Measurements from ENCODE around the gene ELOVL7. TPM values are rescaled to one million over a fixed set of nuclear protein-coding genes. Genes with fewer than 3 reads are reported as not detected.

Gene ELOVL7
- total RNA-seq = 10 to 100 TPM in 2 of 6 donors, 1 to 10 TPM in 4; 1.9 to 17.7 (median 6.7) TPM

GRCh38 chr5:60843936-60844905, at the start of gene ELOVL7:
Gene ELOVL7, minus strand, starts transcription at chr5:60844269. Its CDS starts 56,872 bp downstream, at chr5:60787397.
- H3K27me3 ChIP-seq = peaks cover 0 to 6% (median 2%) of the 10 kb centered on the region in 4 donors
- 1 to 2% methylated on average over 21 to 41 of the region's 87 CpGs for WGBS, 2 donors
- H3K4me1 ChIP-seq = peaks cover 7 to 22% (median 8%) of the 10 kb centered on the region in 4 donors
- no peaks in the 10 kb centered on the region for H3K36me3 ChIP-seq
- ATAC-seq (ENCODE audit: low FRiP score in 2 of 2) (peak; percentile 85 to 95), DNase-seq (peak; percentile 84 to 95)
- peak within 1 kb of the TSS; percentile 30 to 84 (median 71) for H3K4me3 ChIP-seq
- TF ChIP-seq CTCF (IDR thresholded peaks at IDR 0.05) = peak in 3 of 6 experiments; percentile 31 to 62 (median 41)
- TF ChIP-seq EP300 (IDR thresholded peaks at IDR 0.05) = no peak
- peak in 1 of 2 donors; percentile 54 for TF ChIP-seq POLR2AphosphoS5 (IDR thresholded peaks at IDR 0.05)
- peak in 1 of 4 donors; percentile 71 for TF ChIP-seq POLR2A (IDR thresholded peaks at IDR 0.05)
- no peaks in the 10 kb centered on the region for H3K9me3 ChIP-seq
- H3K27ac ChIP-seq = peak within 1 kb of the TSS in 1 of 4 donors; percentile 69

GRCh38 chr5:60893521-60893920, 49.5 kb upstream of the ELOVL7 start:
- H3K27me3 ChIP-seq = no peaks in the 10 kb centered on the region
- DNase-seq = peak in 1 of 2 donors; percentile 73
- no peaks in the 10 kb centered on the region for H3K4me1 ChIP-seq
- no peak for TF ChIP-seq POLR2AphosphoS5 (IDR thresholded peaks at IDR 0.05)
- TF ChIP-seq POLR2A (IDR thresholded peaks at IDR 0.05) = no peak
- TF ChIP-seq CTCF (IDR thresholded peaks at IDR 0.05) = no peak
- no peak for ATAC-seq (ENCODE audit: low FRiP score in 2 of 2)
- 96 to 99% methylated on average over 13 of the region's 13 CpGs for WGBS, 2 donors
- no peaks in the 10 kb centered on the region for H3K9me3 ChIP-seq
- no peak overlapping the region for H3K27ac ChIP-seq
- peaks cover 0 to 45% (median 7%) of the 10 kb centered on the region in 4 donors for H3K36me3 ChIP-seq
- no peak overlapping the region for H3K4me3 ChIP-seq

GRCh38 chr5:60891667-60892066, 47.6 kb upstream of the ELOVL7 start:
- DNase-seq = no peak
- H3K4me3 ChIP-seq = no peak overlapping the region
- TF ChIP-seq CTCF (IDR thresholded peaks at IDR 0.05) = no peak
- TF ChIP-seq POLR2A (IDR thresholded peaks at IDR 0.05) = no peak
- no peak for TF ChIP-seq EP300 (IDR thresholded peaks at IDR 0.05)
- TF ChIP-seq POLR2AphosphoS5 (IDR thresholded peaks at IDR 0.05) = no peak
- no peak overlapping the region for H3K27ac ChIP-seq
- no peaks in the 10 kb centered on the region for H3K4me1 ChIP-seq
- peaks cover 0 to 28% (median 7%) of the 10 kb centered on the region in 4 donors for H3K36me3 ChIP-seq
- H3K27me3 ChIP-seq = no peaks in the 10 kb centered on the region
- H3K9me3 ChIP-seq = no peaks in the 10 kb centered on the region
- WGBS, 2 donors = 90 to 93% methylated on average over 2 of the region's 2 CpGs
- no peak for ATAC-seq (ENCODE audit: low FRiP score in 2 of 2)

GRCh38 chr5:60888359-60889061, 44.4 kb upstream of the ELOVL7 start:
- DNase-seq (no peak), ATAC-seq (ENCODE audit: low FRiP score in 2 of 2) (no peak)
- no peaks in the 10 kb centered on the region for H3K4me1 ChIP-seq
- H3K27me3 ChIP-seq = no peaks in the 10 kb centered on the region
- H3K36me3 ChIP-seq = peaks cover 0 to 16% (median 3%) of the 10 kb centered on the region in 4 donors
- TF ChIP-seq EP300 (IDR thresholded peaks at IDR 0.05) (no peak), POLR2AphosphoS5 (IDR thresholded peaks at IDR 0.05) (no peak), POLR2A (IDR thresholded peaks at IDR 0.05) (no peak), CTCF (IDR thresholded peaks at IDR 0.05) (no peak)
- no peaks in the 10 kb centered on the region for H3K9me3 ChIP-seq
- H3K4me3 ChIP-seq = no peak overlapping the region
- no peak overlapping the region for H3K27ac ChIP-seq
- WGBS, 2 donors = 94 to 95% methylated on average over 2 of the region's 2 CpGs

Measured in upper lobe of left lung (tissue), 6 donors.